Thymus (tissue), 11 donors: Measurements from ENCODE around the gene FBXO2. TPM values are rescaled to one million over a fixed set of nuclear protein-coding genes. Genes with fewer than 3 reads are reported as not detected.
"Not testable (repeated sequence)": the region's sequence is repeated elsewhere in the genome, so short reads cannot be mapped to it uniquely, and the experiment has no call there.

Source experiments
- DNase-seq, 9 donors: peaks; one replicate each; pipeline ENCODE4 v3.0.0-alpha.2; 2013; ENCODE audit warnings: low spot score in 9 of 9, low read depth in 6 of 9, missing footprints in 1 of 9
- H3K27ac ChIP-seq, 2 donors: one replicate each; pipeline ENCODE4 v1.5.1; 2013; ENCODE audit warnings: control low read depth in 1 of 2, low read depth in 1 of 2, low read length in 1 of 2, mild to moderate bottlenecking in 1 of 2, moderate library complexity in 1 of 2
- H3K27me3 ChIP-seq, 2 donors: one replicate each; pipeline ENCODE4 v1.5.1; 2013; ENCODE audit warnings: low read length in 1 of 2; ENCODE audit not compliant: control insufficient read depth in 2 of 2, insufficient read depth in 1 of 2
- H3K36me3 ChIP-seq, 2 donors: one replicate each; pipeline ENCODE4 v1.5.1; 2013; ENCODE audit warnings: low read length in 1 of 2, mild to moderate bottlenecking in 1 of 2, moderate library complexity in 1 of 2; ENCODE audit not compliant: control insufficient read depth in 2 of 2, insufficient read depth in 2 of 2
- H3K4me1 ChIP-seq, 2 donors: one replicate each; pipeline ENCODE4 v1.5.1; 2013; ENCODE audit warnings: low read length in 2 of 2; ENCODE audit not compliant: control insufficient read depth in 2 of 2, insufficient read depth in 2 of 2
- H3K4me3 ChIP-seq, 2 donors: one replicate each; pipeline ENCODE4 v1.5.1; 2013; ENCODE audit warnings: low read length in 2 of 2, control low read depth in 1 of 2, mild to moderate bottlenecking in 1 of 2
- H3K9me3 ChIP-seq, 2 donors: one replicate each; pipeline ENCODE4 v1.5.1; 2013; ENCODE audit warnings: low read length in 1 of 2, mild to moderate bottlenecking in 1 of 2; ENCODE audit not compliant: control insufficient read depth in 2 of 2, insufficient read depth in 1 of 2
- WGBS: extraction: QIAGEN DNeasy Blood & Tissue Kit; methylation state at CpG from one replicate; pipeline ENCODE4 v1.1.7; 2013; 5-methylcytosine and 5-hydroxymethylcytosine counted together
- polyA plus RNA-seq: library from polyadenylated mRNA; stranded (reverse); fragments of 200-250 nt; gene quantifications from one replicate; pipeline ENCODE4 v1.2.3, GENCODE V29; 2013
- total RNA-seq: library from RNA; stranded (reverse); fragments of 120-200 nt; gene quantifications from one replicate; pipeline ENCODE4 v1.2.4, GENCODE V29; 2013
- donor health status: healthy.

FBXO2 gene
- total and polyA plus RNA-seq, 2 donors = 9.0 to 46.2 TPM

DNA sequence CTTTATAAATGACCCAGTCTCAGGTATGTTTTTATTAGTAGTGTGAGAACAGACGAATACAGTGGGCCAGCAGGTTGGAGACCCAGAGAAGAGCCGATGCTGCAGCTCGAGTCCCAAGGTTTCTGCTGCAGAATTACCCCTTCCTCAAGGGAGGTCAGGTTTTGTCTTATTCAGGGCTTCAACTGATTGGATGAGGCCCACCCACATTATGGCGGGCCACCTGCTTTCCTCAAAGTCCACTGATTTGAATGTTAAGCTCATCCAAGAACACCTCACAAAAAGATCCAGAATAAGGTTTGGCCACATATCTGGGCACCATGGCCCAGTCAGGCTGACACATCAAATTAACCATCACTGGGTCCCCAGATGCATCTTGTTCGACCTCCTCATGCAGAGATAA, 40.9 kb downstream of the FBXO2 start:
- WGBS = 88% methylated on average over 5 of the region's 5 CpGs
- Histone ChIP-seq H3K4me3 (no peak overlapping the region), H3K27me3 (no peaks in the 10 kb centered on the region)

DNA sequence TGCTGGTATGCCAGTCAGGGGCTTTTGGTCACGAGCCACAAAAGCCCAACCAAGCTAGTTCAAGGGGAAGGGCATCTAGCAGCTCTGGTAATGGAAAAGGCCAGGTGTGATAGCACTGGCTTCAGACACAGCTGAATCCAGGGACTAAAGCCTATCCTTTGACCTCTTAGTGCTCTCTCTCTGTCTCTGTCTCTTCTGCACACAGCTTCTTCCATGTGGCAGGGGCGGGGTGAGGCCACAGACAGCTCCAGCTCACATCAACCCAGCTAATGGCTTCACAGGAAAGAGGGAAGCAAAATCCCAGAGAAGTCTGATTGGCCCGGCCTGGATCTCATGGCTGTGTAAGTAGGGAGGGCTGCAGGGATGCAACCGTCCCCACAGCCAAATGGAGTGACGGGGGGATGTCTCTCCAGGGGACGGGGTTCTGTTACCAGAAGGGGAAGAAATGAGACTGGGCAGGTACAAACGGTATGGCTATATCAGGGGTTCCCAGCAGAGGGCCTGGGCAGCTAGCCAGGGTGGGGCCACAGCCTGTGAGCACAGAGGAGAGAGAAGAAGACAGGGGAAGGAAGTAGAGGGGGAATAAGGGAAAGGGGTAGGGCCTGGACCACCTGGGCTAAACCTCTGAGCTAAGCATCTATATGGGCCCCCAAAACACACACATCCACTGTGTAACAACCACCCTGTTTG, 42.4 kb downstream of the FBXO2 start:
- Histone ChIP-seq H3K36me3 (no peaks in the 10 kb centered on the region), H3K9me3 (no peaks in the 10 kb centered on the region), H3K27me3 (no peaks in the 10 kb centered on the region), H3K27ac (no peak overlapping the region), H3K4me1 (no peaks in the 10 kb centered on the region), H3K4me3 (no peak overlapping the region)
- no peak for DNase-seq
- 60% methylated on average over 7 of the region's 7 CpGs for WGBS

More for the DNA sequence above, 40.9 kb downstream of the FBXO2 start:
- DNase-seq = no peak
- no peaks in the 10 kb centered on the region for H3K36me3 ChIP-seq
- no peaks in the 10 kb centered on the region for H3K4me1 ChIP-seq
- H3K9me3 ChIP-seq = no peaks in the 10 kb centered on the region
- H3K27ac ChIP-seq = no peak overlapping the region

DNA sequence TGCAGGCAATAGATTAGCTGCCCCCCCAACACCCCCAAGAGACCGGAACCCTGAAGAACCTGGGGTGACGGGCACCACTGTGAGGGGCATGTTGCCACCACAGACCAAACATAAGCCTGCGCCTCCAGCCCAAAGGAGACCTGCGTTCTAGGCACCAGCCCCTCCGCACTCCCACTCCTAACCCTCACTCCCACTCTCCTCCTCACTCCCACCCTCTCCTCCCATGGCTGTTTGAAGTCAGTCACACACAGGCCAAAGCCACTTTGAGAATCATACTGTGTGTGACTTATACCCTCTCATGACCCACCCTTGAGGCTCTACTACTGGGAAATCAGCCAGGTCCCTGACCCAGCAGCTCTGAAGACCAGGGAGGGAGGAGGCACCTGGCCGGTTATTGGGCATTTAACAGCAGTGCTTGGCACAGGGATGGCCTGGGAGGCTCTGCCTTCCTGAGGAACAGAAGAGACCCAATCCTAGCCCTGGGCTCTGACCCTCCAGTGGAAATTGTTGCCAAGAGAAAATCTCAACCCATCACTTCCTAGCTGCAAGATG, 43.5 kb downstream of the FBXO2 start:
- Histone ChIP-seq H3K4me3 (no peak overlapping the region), H3K27ac (no peak overlapping the region), H3K36me3 (no peaks in the 10 kb centered on the region), H3K4me1 (no peaks in the 10 kb centered on the region), H3K27me3 (no peaks in the 10 kb centered on the region), H3K9me3 (no peaks in the 10 kb centered on the region)
- DNase-seq = no peak
- WGBS = 63% methylated on average over 6 of the region's 6 CpGs

DNA sequence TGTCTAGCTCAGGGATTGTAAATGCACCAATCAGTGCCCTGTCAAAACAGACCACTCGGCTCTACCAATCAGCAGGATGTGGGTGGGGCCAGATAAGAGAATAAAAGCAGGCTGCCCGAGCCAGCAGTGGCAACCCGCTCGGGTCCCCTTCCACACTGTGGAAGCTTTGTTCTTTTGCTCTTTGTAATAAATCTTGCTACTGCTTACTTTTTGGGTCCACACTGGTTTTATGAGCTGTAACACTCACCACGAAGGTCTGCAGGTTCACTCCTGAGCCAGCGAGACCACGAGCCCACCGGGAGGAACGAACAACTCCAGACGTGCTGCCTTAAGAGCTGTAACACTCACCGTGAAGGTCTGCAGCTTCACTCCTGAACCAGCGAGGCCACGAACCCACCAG, 44.9 kb downstream of the FBXO2 start:
- not testable (repeated sequence) for H3K4me3 ChIP-seq, H3K36me3 ChIP-seq, H3K9me3 ChIP-seq, H3K27ac ChIP-seq, DNase-seq, H3K4me1 ChIP-seq, H3K27me3 ChIP-seq
- 87% methylated on average over 13 of the region's 13 CpGs for WGBS

DNA sequence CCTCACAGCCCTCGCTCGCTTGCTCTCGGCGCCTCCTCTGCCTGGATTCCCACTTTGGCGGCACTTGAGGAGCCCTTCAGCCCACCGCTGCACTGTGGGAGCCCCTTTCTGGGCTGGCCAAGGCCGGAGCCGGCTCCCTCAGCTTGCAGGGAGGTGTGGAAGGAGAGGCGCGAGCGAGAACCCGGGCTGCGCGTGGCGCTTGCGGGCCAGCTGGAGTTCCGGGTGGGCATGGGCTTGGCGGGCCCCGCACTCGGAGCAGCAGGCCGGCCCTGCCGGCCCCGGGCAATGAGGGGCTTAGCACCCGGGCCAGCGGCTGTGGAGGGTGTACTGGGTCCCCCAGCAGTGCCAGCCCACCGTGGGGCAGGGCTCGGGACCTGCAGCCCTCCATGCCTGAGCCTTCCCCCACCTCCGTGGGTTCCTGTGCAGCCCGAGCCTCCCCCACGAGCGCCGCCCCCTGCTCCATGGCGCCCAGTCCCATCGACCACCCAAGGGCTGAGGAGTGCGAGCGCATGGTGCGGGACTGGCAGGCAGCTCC, 45.6 kb downstream of the FBXO2 start:
- H3K9me3 ChIP-seq, H3K36me3 ChIP-seq, DNase-seq, H3K27me3 ChIP-seq, H3K27ac ChIP-seq, H3K4me1 ChIP-seq, H3K4me3 ChIP-seq: not testable (repeated sequence)
- WGBS = 96% methylated on average over 32 of the region's 37 CpGs

DNA sequence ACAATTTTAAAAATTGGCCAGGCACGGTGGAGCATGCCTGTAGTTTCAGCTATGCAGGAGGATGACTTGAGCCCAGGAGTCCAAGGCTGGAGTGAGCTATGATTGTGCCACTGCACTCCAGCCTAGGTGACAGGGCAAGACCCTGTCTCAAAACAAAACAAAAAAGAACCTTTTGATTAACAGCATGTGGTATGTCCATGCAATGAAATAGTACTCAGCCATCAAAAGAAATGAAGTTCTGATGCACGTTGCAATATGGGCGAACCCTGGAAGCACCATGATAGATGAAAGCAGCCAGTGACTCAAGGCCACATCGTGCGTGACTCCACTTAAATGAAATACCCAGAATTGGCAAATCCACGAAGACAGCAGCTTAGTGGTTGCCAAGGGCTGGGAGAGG, 47.5 kb downstream of the FBXO2 start:
- H3K36me3 ChIP-seq = no peaks in the 10 kb centered on the region
- no peaks in the 10 kb centered on the region for H3K4me1 ChIP-seq
- H3K4me3 ChIP-seq = no peak overlapping the region
- peaks cover 0 to 3% of the 10 kb centered on the region in 2 donors for H3K27me3 ChIP-seq
- 86% methylated on average over 6 of the region's 6 CpGs for WGBS
- H3K9me3 ChIP-seq = no peaks in the 10 kb centered on the region
- no peak for DNase-seq
- no peak overlapping the region for H3K27ac ChIP-seq

DNA sequence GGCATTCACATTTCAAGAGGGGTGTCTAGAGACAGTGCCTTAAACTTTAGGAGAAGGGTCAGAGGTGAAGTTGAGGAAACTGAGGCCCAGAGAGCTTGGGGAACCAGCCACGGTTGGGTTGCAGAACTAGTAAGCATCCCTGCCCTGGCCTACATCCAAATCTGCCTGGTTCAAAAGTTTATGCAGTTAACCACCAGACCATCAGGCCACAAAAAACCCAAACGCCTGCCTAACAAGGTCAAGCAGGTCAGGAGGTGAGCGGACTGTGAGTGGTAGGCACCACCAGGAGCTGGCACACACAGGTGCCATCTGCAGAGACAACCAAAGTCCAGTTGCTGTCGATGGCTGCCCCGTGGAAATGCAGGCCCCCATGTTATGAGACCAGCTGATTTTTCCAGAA, 51.2 kb downstream of the FBXO2 start:
- H3K4me3 ChIP-seq = no peak overlapping the region
- H3K27ac ChIP-seq = no peak overlapping the region
- H3K9me3 ChIP-seq = no peaks in the 10 kb centered on the region
- no peaks in the 10 kb centered on the region for H3K4me1 ChIP-seq
- H3K36me3 ChIP-seq = no peaks in the 10 kb centered on the region
- DNase-seq = no peak
- peaks cover 0 to 3% of the 10 kb centered on the region in 2 donors for H3K27me3 ChIP-seq
- WGBS = 87% methylated on average over 5 of the region's 5 CpGs

DNA sequence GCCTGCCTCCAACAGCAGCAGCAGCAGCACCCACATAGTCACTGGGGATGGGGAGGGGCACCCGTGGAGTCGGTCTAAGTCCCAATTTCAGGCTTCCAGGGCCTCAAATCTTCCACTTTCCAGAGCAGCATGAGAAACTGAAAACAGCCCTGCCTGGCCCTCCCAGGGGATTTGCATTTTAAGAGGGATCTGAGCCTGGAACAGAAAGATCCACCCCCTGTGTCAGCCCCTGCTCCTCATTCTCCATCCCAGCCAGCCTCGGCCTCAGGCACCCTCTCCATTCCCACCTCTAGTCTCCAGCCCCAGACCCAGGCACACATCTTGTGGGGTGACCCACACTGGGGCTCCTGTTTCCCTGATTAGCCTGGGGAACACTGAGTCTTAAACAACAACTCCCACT, 51.8 kb downstream of the FBXO2 start:
- WGBS = 71% methylated on average over 3 of the region's 3 CpGs
- DNase-seq = no peak
- H3K9me3 ChIP-seq = peaks cover 0 to 4% of the 10 kb centered on the region in 2 donors
- H3K27me3 ChIP-seq = peaks cover 0 to 3% of the 10 kb centered on the region in 2 donors
- H3K4me3 ChIP-seq = no peak overlapping the region
- H3K4me1 ChIP-seq = no peaks in the 10 kb centered on the region
- H3K36me3 ChIP-seq = no peaks in the 10 kb centered on the region
- H3K27ac ChIP-seq = no peak overlapping the region

DNA sequence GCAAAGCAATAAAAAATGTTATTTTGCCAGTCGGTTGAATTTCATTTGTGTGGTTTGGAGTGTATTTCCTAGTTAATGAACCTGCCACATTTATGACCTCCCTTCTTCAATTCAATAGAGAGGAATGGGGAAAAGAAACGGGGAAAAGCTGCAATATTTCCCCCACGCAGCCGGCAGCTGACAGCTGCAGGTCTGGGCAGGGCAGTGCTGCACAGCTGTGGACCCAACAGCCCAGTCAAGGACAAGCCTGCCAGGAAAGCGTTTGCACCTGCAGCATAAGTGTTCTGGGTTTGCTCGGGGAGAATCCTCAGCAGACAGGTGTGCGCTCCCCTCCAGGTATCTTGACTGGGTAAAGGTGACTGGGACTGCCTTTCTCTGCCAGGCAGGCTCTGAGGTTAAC, 53.4 kb downstream of the FBXO2 start:
- no peaks in the 10 kb centered on the region for H3K4me1 ChIP-seq
- no peaks in the 10 kb centered on the region for H3K36me3 ChIP-seq
- DNase-seq = peak in 1 of 9 donors; percentile 1
- 83% methylated on average over 7 of the region's 7 CpGs for WGBS
- H3K27ac ChIP-seq = no peak overlapping the region
- peaks cover 0 to 3% of the 10 kb centered on the region in 2 donors for H3K27me3 ChIP-seq
- peaks cover 0 to 4% of the 10 kb centered on the region in 2 donors for H3K9me3 ChIP-seq
- no peak overlapping the region for H3K4me3 ChIP-seq
